ENCODE measurements around the gene POU2AF1.
"Not testable (repeated sequence)": the region's sequence is repeated elsewhere in the genome, so short reads cannot be mapped to it uniquely, and the experiment has no call there.

Gene POU2AF1

DNA sequence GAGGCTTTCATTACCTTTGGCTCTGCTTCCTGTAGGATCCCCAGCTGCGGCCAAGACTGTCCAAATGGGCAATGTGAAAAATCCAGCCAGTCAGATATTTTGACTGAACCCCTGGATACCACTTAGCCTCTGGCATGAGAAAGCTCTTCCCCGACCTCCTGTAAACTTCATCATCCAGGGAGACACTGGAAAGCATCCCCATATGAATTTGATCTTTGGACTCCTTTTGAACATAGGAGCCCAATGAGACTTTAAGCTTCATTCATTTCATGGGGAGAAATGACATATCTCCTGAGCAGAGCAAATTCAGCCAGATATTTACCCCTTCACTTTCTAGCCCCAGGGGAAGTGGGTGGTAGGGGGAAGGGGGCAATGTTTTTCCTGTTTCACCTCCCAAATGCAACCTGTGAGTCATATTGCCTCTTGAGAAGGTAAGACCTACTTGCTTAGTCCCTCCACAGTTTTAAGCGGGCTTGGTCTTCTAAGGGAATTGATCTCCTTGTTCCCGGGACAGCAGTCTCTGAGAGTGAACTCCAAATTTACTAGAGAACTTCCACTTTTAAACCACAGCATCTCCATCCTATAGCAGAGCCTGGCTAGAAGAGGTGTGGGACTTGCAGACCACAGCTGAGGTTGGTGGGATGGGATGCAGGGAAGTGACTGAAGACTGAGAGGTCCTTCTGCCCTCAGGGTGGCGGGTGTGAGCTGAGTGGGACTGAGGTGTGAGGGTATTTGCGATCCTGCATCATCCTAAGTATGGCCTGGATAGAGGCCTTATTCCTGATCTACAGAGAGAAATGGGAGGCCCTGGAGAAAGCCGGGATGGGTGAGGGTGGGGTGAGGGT, 20.3 kb upstream of the POU2AF1 start:
- H3K9me3 ChIP-seq (ENCODE audit: control insufficient read depth, low read length) = no peaks in the 10 kb centered on the region
- H3K4me1 ChIP-seq (ENCODE audit: control insufficient read depth, insufficient read depth, low read length) = no peaks in the 10 kb centered on the region
- WGBS, 2 experiments = 92% methylated on average over 7 of the region's 7 CpGs
- no peak overlapping the region for H3K27ac ChIP-seq (ENCODE audit: insufficient read depth, low read depth, low read length, poor library complexity, severe bottlenecking)
- H3K27me3 ChIP-seq (ENCODE audit: control insufficient read depth, insufficient read depth, low read length, poor library complexity, severe bottlenecking) = no peaks in the 10 kb centered on the region
- H3K36me3 ChIP-seq (ENCODE audit: control insufficient read depth, insufficient read depth, low read length) = no peaks in the 10 kb centered on the region
- H3K4me3 ChIP-seq (ENCODE audit: insufficient read depth, low read depth, low read length) = no peak overlapping the region

DNA sequence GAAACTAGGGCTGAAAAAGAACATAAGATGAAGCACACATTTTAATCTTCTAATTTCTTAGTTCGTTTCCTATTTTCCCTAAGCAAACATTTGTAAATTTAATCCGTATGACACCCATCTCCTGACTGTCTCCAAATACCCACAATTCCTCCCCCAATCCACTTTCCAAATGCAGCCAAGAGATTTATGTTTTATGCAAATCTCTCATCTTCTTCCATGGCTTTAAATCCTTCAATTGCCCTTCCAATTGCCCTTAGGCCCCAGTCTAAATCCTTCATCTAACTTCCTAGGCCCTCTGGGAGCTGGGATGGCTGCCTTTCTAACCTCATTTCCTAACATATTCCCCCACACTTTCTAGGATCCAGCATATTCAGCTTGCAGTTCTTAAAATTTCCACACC, 18.0 kb upstream of the POU2AF1 start:
- 93% methylated on average over 2 of the region's 2 CpGs for WGBS, 2 experiments
- no peak overlapping the region for H3K27ac ChIP-seq (ENCODE audit: insufficient read depth, low read depth, low read length, poor library complexity, severe bottlenecking)
- no peaks in the 10 kb centered on the region for H3K4me1 ChIP-seq (ENCODE audit: control insufficient read depth, insufficient read depth, low read length)
- no peaks in the 10 kb centered on the region for H3K27me3 ChIP-seq (ENCODE audit: control insufficient read depth, insufficient read depth, low read length, poor library complexity, severe bottlenecking)
- H3K9me3 ChIP-seq (ENCODE audit: control insufficient read depth, low read length) = no peaks in the 10 kb centered on the region
- no peak overlapping the region for H3K4me3 ChIP-seq (ENCODE audit: insufficient read depth, low read depth, low read length)
- H3K36me3 ChIP-seq (ENCODE audit: control insufficient read depth, insufficient read depth, low read length) = no peaks in the 10 kb centered on the region

GRCh38 chr11:111395749-111396148, 16.7 kb upstream of the POU2AF1 start:
- WGBS, 2 experiments = 94% methylated on average over 7 of the region's 7 CpGs
- Histone ChIP-seq H3K36me3 (ENCODE audit: control insufficient read depth, insufficient read depth, low read length) (no peaks in the 10 kb centered on the region), H3K4me3 (ENCODE audit: insufficient read depth, low read depth, low read length) (no peak overlapping the region), H3K27me3 (ENCODE audit: control insufficient read depth, insufficient read depth, low read length, poor library complexity, severe bottlenecking) (no peaks in the 10 kb centered on the region), H3K4me1 (ENCODE audit: control insufficient read depth, insufficient read depth, low read length) (no peaks in the 10 kb centered on the region), H3K9me3 (ENCODE audit: control insufficient read depth, low read length) (no peaks in the 10 kb centered on the region), H3K27ac (ENCODE audit: insufficient read depth, low read depth, low read length, poor library complexity, severe bottlenecking) (no peak overlapping the region)

DNA sequence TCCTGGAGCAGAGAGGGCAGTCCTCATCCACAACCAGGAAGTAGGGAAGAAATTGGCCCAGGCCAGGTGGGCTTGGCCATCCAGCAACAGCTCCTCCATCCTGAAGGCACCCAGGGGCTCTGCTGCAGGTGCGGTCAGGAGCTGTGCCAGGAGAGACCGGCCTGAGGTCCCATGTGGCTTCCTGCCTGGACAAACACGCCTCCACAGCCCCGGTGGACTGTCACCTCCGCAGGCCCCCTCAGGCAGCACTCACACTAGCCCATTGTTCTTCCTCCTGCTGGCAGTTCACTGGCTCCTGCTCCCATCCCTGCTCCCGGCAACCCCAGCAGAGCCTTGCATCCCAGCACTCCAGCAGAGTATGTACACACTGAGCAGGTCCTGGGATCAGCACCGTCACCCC, 16.0 kb upstream of the POU2AF1 start:
- H3K36me3 ChIP-seq (ENCODE audit: control insufficient read depth, insufficient read depth, low read length) = no peaks in the 10 kb centered on the region
- no peaks in the 10 kb centered on the region for H3K27me3 ChIP-seq (ENCODE audit: control insufficient read depth, insufficient read depth, low read length, poor library complexity, severe bottlenecking)
- H3K27ac ChIP-seq (ENCODE audit: insufficient read depth, low read depth, low read length, poor library complexity, severe bottlenecking) = no peak overlapping the region
- WGBS, 2 experiments = 74 to 82% methylated on average over 7 of the region's 7 CpGs
- H3K4me1 ChIP-seq (ENCODE audit: control insufficient read depth, insufficient read depth, low read length) = no peaks in the 10 kb centered on the region
- no peaks in the 10 kb centered on the region for H3K9me3 ChIP-seq (ENCODE audit: control insufficient read depth, low read length)
- no peak overlapping the region for H3K4me3 ChIP-seq (ENCODE audit: insufficient read depth, low read depth, low read length)

DNA sequence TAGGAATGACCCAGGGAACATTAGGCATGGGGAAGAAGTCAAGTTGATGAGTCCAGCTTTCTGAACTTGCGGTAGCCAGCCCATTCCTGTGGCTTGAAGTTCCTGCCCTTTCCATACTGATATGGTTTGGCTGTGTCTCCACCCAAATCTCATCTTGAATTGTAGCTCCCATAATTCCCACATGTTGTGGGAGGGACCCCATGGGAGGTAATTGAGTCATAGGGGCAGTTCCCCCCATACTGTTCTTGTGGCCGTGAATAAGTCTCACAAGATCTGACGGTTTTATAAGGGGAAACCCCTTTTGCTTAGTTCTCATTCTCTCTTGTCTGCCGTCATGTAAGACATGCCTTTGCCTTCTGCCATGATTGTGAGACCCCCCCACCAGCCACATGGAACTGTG, 15.1 kb upstream of the POU2AF1 start:
- not testable (repeated sequence) for H3K36me3 ChIP-seq (ENCODE audit: control insufficient read depth, insufficient read depth, low read length); H3K27me3 ChIP-seq (ENCODE audit: control insufficient read depth, insufficient read depth, low read length, poor library complexity, severe bottlenecking); H3K4me3 ChIP-seq (ENCODE audit: insufficient read depth, low read depth, low read length); H3K4me1 ChIP-seq (ENCODE audit: control insufficient read depth, insufficient read depth, low read length); H3K9me3 ChIP-seq (ENCODE audit: control insufficient read depth, low read length); H3K27ac ChIP-seq (ENCODE audit: insufficient read depth, low read depth, low read length, poor library complexity, severe bottlenecking)
- 85 to 86% methylated on average over 4 of the region's 4 CpGs for WGBS, 2 experiments

GRCh38 chr11:111393585-111393984, 14.5 kb upstream of the POU2AF1 start:
- Histone ChIP-seq H3K4me3 (ENCODE audit: insufficient read depth, low read depth, low read length) (no peak overlapping the region), H3K27me3 (ENCODE audit: control insufficient read depth, insufficient read depth, low read length, poor library complexity, severe bottlenecking) (no peaks in the 10 kb centered on the region), H3K4me1 (ENCODE audit: control insufficient read depth, insufficient read depth, low read length) (no peaks in the 10 kb centered on the region), H3K36me3 (ENCODE audit: control insufficient read depth, insufficient read depth, low read length) (no peaks in the 10 kb centered on the region), H3K27ac (ENCODE audit: insufficient read depth, low read depth, low read length, poor library complexity, severe bottlenecking) (no peak overlapping the region), H3K9me3 (ENCODE audit: control insufficient read depth, low read length) (no peaks in the 10 kb centered on the region)

DNA sequence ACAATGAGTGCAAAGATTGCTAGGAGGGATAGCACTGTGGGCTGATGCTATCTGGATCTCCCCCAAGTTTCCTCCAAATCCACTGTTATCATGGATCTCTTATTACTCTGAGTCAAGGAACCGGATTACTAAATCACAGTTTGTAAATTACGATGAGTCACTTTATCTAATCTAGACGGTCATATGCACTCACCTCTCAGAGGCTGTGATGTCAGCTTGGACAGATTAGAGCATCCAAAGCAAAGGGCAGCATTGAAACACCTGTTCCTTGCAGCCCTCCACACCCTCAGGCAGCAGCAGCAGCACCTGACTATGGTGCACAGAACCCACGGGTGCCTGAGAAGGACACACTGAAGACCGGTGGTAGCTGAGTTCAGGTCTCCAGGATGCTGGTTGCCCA, 14.0 kb upstream of the POU2AF1 start:
- H3K9me3 ChIP-seq (ENCODE audit: control insufficient read depth, low read length) = no peaks in the 10 kb centered on the region
- no peak overlapping the region for H3K4me3 ChIP-seq (ENCODE audit: insufficient read depth, low read depth, low read length)
- no peak overlapping the region for H3K27ac ChIP-seq (ENCODE audit: insufficient read depth, low read depth, low read length, poor library complexity, severe bottlenecking)
- H3K36me3 ChIP-seq (ENCODE audit: control insufficient read depth, insufficient read depth, low read length) = no peaks in the 10 kb centered on the region
- H3K4me1 ChIP-seq (ENCODE audit: control insufficient read depth, insufficient read depth, low read length) = no peaks in the 10 kb centered on the region
- H3K27me3 ChIP-seq (ENCODE audit: control insufficient read depth, insufficient read depth, low read length, poor library complexity, severe bottlenecking) = no peaks in the 10 kb centered on the region
- 94 to 95% methylated on average over 5 of the region's 5 CpGs for WGBS, 2 experiments

GRCh38 chr11:111392552-111392951, 13.5 kb upstream of the POU2AF1 start:
- WGBS, 2 experiments = 93 to 96% methylated on average over 4 of the region's 4 CpGs
- Histone ChIP-seq H3K27me3 (ENCODE audit: control insufficient read depth, insufficient read depth, low read length, poor library complexity, severe bottlenecking) (no peaks in the 10 kb centered on the region), H3K4me3 (ENCODE audit: insufficient read depth, low read depth, low read length) (no peak overlapping the region), H3K9me3 (ENCODE audit: control insufficient read depth, low read length) (no peaks in the 10 kb centered on the region), H3K36me3 (ENCODE audit: control insufficient read depth, insufficient read depth, low read length) (no peaks in the 10 kb centered on the region), H3K27ac (ENCODE audit: insufficient read depth, low read depth, low read length, poor library complexity, severe bottlenecking) (no peak overlapping the region), H3K4me1 (ENCODE audit: control insufficient read depth, insufficient read depth, low read length) (no peaks in the 10 kb centered on the region)

DNA sequence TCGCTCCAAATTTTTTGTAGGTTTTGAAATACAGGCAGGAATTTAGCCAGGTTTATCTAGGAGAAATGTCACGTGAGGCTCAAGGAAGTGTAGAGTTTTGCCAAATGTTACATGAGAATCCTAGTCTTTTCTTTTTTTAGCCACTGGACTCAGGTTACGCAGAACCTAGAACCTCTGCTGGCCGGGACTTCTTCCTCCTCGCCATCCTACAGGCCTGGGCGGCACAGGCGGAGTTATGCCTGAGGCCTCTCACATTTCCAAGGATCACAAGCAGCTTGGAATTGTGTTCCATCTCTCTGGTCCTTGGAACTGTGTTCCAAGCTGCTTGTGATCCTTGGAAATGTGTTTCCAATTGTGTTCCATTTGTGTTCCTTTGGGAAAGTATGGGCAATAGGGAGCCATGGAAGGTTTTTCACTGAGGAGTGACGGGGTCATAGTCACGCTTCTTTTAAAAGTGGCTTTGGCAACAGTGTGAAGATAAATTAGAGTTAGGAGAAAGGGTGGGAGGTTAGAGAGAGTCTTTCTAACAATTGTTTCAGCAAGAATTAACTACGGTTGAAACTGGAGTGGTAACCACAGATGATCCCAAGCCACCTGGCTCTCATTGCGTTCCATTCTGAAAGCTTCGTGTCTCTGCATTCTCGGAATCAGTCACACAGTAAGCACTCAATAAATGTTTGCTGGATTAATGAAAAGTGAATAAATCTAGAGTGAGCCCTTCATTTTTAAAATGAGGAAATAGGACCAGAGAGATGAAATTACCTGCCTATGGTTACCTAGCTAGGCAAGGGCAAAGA, 12.5 kb upstream of the POU2AF1 start:
- Histone ChIP-seq H3K4me1 (ENCODE audit: control insufficient read depth, insufficient read depth, low read length) (no peaks in the 10 kb centered on the region), H3K4me3 (ENCODE audit: insufficient read depth, low read depth, low read length) (no peak overlapping the region), H3K36me3 (ENCODE audit: control insufficient read depth, insufficient read depth, low read length) (no peaks in the 10 kb centered on the region), H3K27me3 (ENCODE audit: control insufficient read depth, insufficient read depth, low read length, poor library complexity, severe bottlenecking) (no peaks in the 10 kb centered on the region), H3K9me3 (ENCODE audit: control insufficient read depth, low read length) (no peaks in the 10 kb centered on the region), H3K27ac (ENCODE audit: insufficient read depth, low read depth, low read length, poor library complexity, severe bottlenecking) (no peak overlapping the region)
- WGBS, 2 experiments = 95 to 97% methylated on average over 13 of the region's 13 CpGs

DNA sequence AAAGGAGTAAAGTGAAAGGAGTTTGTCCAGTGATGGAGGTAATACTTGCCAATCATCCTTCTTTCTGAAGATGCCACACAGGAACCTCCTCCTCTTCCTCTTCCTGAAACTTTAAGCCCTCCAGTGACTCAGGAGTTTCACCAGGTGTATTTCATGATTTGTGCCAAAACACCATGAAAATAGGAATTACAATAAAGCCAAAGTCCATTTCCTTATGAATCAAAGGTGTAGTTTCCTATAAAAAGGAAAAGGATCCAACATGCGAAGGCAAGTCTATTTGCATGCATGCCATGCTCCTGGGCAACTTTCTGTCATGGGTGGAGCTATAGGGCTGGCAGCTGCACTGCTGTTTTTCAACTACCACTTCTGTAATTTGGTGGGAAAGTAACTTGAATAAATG, 9.8 kb upstream of the POU2AF1 start:
- Histone ChIP-seq H3K9me3 (ENCODE audit: control insufficient read depth, low read length) (no peaks in the 10 kb centered on the region), H3K4me1 (ENCODE audit: control insufficient read depth, insufficient read depth, low read length) (no peaks in the 10 kb centered on the region), H3K36me3 (ENCODE audit: control insufficient read depth, insufficient read depth, low read length) (no peaks in the 10 kb centered on the region), H3K27ac (ENCODE audit: insufficient read depth, low read depth, low read length, poor library complexity, severe bottlenecking) (no peak overlapping the region), H3K4me3 (ENCODE audit: insufficient read depth, low read depth, low read length) (no peak overlapping the region), H3K27me3 (ENCODE audit: control insufficient read depth, insufficient read depth, low read length, poor library complexity, severe bottlenecking) (no peaks in the 10 kb centered on the region)
- 97 to 100% methylated on average over 1 of the region's 1 CpG for WGBS, 2 experiments

Measured in ectodermal cell (in vitro differentiated cells).